Panc1 (cell line): ENCODE results near the gene DPEP2NB.

Experiments used
- CTCF ChIP-seq: fragments of 450-650 bp; IDR thresholded peaks from 2 replicates; pipeline ENCODE4 v1.5.1; 2017; ENCODE audit warnings: mild to moderate bottlenecking
- POLR2AphosphoS5 ChIP-seq: IDR thresholded peaks from 2 replicates; pipeline ENCODE4 v1.6.1; 2012; ENCODE audit warnings: mild to moderate bottlenecking, low read depth, low read length, moderate library complexity
- TCF7L2 ChIP-seq: IDR thresholded peaks from 2 replicates; pipeline ENCODE4 v1.6.1; 2011; ENCODE audit warnings: mild to moderate bottlenecking, low read depth, low read length, inconsistent platforms

GRCh38 chr16:67967958-67968399, 47.7 kb downstream of the DPEP2NB start:
- TF ChIP-seq CTCF (no peak), POLR2AphosphoS5 (no peak), TCF7L2 (no peak)
